GM12874 (cell line): ENCODE data around the gene CMPK1.

Experiments used
- TF ChIP-seq, protein P1 (sequence below): IDR thresholded peaks from 2 replicates; pipeline ENCODE4 v1.5.1; 2011; ENCODE audit warnings: low read depth, mild to moderate bottlenecking, control low read depth, low read length, moderate library complexity; ENCODE audit not compliant: insufficient read depth

The CMPK1 gene

DNA sequence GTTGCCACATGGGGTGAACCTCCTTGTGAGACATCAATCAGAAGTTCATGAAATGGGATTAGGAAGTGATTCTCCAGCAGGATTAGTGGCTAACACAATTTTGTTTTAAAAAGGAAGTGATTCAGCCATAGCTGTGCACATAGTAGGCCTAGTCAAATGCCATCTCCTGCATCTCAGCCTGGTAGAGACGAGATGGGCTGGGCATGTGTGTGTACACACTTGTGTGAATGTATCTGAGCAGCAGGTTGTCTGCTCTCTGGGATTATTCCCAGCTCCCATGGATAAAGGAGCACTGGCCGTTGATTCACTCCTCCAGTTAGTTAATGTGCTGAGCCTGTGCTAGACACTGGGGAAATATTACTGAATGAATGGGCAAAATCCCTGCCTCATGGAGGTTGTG lies 84.5 kb downstream of the CMPK1 start:
- TF ChIP-seq, protein P1, sequence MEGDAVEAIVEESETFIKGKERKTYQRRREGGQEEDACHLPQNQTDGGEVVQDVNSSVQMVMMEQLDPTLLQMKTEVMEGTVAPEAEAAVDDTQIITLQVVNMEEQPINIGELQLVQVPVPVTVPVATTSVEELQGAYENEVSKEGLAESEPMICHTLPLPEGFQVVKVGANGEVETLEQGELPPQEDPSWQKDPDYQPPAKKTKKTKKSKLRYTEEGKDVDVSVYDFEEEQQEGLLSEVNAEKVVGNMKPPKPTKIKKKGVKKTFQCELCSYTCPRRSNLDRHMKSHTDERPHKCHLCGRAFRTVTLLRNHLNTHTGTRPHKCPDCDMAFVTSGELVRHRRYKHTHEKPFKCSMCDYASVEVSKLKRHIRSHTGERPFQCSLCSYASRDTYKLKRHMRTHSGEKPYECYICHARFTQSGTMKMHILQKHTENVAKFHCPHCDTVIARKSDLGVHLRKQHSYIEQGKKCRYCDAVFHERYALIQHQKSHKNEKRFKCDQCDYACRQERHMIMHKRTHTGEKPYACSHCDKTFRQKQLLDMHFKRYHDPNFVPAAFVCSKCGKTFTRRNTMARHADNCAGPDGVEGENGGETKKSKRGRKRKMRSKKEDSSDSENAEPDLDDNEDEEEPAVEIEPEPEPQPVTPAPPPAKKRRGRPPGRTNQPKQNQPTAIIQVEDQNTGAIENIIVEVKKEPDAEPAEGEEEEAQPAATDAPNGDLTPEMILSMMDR, result no peak

DNA sequence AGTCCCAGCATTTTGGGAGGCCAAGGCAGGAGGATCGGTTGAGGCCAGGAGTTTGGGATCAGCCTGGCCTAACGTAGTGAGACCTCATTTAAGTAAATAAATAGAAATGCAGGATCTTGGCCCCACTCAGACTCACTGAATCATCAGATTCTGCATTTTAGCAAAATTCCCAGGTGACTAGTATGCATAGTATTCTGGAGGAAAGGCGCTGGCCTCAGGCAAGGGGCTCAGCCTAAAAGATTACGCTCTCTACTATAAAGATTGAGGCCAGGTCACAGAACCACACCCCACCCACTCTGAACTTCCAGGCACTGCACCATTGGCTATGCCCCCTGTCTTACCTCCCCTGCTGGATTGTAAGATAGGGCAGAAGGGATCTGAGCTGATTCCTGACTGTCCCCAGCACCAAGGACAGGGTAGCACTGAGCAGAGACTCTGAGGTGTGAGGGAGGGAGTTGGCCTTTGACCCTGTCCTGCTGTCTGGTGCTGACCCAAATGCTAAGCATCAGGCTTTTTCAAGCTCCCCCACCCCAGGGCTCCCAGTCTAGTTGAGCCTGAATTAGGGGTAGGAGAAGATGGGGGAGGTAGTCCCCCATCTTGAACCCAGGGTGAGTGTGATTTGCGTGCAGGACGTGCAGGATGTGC lies 85.2 kb downstream of the CMPK1 start:
- TF ChIP-seq, protein P1, result no peak

DNA sequence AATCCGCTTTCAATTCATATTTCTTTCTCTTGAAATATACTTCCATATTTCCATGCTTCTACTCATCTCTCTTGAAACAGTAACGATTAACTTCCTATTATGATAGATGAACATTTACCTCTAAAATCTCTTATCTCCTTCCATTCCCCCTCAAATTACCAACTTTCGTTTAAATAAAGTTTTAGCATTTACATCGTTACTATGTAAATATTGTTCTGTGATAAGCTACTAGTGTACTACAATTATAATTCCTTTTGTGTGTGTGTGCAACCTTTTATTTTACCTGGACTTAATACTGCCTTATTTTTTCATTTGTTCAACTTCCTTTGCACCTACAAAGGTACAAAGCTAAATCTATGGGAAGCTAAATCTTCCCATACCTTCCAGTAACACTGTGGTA lies 87.0 kb downstream of the CMPK1 start:
- TF ChIP-seq, protein P1, result no peak

DNA sequence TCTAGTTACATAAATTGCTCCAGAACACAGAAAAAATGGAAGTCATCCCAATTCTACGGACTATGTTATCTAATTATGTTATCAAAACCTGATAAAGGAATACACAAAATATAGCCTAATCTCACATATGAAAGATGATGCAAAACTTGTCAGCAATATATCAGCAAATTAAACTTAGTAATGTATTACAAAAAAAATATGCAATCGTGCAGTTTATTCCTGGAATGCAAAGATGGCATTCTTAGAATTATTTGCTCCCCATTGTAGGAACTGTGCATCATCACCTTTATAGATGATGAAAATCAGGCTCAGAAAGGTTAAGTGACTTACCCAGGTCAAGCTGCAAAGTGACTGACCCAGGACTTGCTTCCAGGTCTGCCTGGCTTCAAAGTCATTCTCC lies 90.3 kb downstream of the CMPK1 start:
- TF ChIP-seq, protein P1, result no peak

DNA sequence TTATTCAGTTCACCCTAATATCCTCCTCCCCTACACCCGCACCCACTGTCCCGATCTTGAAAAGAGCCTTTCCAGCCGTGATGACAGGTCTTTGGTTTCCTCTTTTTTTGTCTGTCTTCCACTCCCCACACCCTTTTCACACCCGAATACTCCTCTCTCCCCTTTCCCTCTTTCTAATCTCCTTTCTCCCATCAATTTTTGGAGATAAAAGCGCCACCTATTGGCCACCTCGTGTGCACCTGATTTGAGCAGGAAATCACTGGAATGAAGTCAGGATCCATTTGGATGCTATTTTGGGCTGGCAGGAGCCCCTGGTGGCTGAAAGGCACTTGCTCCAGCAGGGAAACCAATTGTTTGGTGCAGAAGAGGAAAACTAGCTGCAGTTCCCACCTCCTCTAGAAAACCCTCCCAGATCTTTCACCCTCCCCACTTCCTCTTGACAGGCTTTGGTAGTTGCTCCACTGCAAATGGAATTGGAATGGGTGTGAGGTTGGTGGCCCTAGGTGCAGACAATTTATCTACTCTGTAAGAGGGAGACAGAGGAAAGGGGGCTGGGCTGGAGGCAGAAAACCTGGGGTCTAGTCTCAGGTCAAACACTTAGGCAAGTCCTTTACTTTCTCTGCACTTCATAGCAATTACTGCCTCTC lies 90.9 kb downstream of the CMPK1 start:
- TF ChIP-seq, protein P1, result peak; percentile 59
